Measurements from ENCODE around the gene NTM.

- TF ChIP-seq CTCF (IDR thresholded peaks at IDR 0.05) (no peak), POLR2A (IDR thresholded peaks at IDR 0.05) (no peak)
Observed at GRCh38 chr11:131568318-131568717, 197.9 kb downstream of the NTM start.

Data from Peyer's patch (tissue), 4 donors.